ENCODE data around the gene TM7SF2. TPM values are rescaled to one million over a fixed set of nuclear protein-coding genes. Genes with fewer than 3 reads are reported as not detected.

The TM7SF2 gene
- total RNA-seq, 2 donors from 2014 or later: 134 to 199 TPM

DNA sequence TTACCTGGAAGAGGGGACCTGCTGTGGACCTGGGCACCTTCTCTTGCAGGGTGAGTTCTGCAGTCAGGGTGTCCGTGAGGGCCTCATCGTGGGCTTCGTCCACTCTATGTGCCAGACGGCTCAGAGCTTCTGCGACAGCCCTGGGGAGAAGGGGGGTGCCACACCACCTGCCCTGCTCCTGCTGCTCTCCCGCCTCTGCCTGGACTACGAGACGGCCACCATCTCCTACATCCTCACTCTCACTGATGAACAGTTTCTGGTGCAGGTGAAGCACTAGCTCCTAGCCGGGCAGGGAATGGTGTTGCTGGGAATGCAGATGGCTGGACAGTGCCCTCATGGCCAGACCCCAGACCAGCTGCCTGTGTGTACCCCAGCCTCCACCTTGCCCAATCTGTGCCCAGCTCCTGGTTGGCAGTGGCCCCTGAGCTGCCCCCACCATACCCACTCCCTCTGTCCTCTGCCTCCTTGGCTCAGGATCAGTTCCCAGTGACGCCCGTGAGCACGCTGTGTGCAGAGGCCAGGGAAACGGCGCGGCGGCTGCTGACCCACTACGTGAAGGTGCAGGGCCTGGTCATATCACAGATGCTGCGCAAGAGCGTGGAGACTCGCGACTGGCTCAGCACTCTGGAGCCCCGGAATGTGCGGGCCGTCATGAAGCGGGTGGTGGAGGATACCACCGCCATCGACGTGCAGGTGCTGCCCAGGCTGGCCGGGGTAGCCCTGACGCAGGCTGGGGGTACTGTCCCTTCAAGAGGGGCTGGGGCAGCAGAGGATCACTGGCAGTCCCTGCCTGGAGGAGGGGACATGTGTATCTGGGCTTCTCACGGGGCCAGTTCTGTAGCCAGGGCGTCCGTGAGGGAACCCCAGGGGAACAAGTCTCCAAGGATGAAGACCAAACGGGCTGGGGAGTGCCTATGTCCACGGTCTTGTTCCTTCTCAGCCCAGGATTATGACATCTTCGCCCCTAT is 2.2 kb upstream of the TM7SF2 start:
- Histone ChIP-seq H3K36me3 (peaks cover 23% of the 10 kb centered on the region), H3K27me3 (no peaks in the 10 kb centered on the region), H3K27ac (peak overlapping the region in 1 of 2 donors; percentile 82), H3K4me3 (no peak overlapping the region), H3K4me1 (peaks cover 0 to 49% of the 10 kb centered on the region in 2 donors), H3K9me3 (no peaks in the 10 kb centered on the region)
- TF ChIP-seq, protein P1, sequence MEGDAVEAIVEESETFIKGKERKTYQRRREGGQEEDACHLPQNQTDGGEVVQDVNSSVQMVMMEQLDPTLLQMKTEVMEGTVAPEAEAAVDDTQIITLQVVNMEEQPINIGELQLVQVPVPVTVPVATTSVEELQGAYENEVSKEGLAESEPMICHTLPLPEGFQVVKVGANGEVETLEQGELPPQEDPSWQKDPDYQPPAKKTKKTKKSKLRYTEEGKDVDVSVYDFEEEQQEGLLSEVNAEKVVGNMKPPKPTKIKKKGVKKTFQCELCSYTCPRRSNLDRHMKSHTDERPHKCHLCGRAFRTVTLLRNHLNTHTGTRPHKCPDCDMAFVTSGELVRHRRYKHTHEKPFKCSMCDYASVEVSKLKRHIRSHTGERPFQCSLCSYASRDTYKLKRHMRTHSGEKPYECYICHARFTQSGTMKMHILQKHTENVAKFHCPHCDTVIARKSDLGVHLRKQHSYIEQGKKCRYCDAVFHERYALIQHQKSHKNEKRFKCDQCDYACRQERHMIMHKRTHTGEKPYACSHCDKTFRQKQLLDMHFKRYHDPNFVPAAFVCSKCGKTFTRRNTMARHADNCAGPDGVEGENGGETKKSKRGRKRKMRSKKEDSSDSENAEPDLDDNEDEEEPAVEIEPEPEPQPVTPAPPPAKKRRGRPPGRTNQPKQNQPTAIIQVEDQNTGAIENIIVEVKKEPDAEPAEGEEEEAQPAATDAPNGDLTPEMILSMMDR (IDR thresholded peaks at IDR 0.05): no peak
- DNase-seq (ENCODE audit: low spot score): no peak

DNA sequence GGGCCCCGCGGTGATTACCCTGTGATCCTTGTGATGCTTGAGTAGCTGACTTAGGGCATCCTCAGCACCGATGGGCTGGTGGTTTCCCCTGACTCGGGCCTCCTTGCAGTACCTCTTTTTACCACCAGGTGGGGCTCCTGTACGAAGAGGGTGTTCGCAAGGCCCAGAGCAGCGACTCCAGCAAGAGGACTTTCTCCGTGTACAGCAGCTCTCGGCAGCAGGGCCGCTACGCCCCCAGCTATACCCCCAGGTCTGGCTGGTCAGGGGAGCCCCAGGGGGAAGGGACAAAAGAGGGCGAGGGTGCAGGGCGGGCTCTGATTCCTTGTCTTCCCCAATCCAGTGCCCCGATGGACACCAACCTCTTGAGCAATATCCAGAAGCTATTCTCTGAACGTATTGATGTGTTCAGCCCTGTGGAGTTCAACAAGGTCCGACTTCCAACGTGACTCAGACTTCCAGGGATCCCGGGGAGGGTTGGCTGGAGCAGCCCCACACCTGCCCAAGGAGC is 1.3 kb upstream of the TM7SF2 start:
- peak overlapping the region; percentile 52 to 82 for H3K27ac ChIP-seq
- peak; percentile 92 for DNase-seq (ENCODE audit: low spot score)
- no peaks in the 10 kb centered on the region for H3K9me3 ChIP-seq
- H3K27me3 ChIP-seq: no peaks in the 10 kb centered on the region
- peaks cover 23% of the 10 kb centered on the region for H3K36me3 ChIP-seq
- TF ChIP-seq, protein P1 (IDR thresholded peaks at IDR 0.05): peak; percentile 100
- no peak overlapping the region for H3K4me3 ChIP-seq
- peaks cover 0 to 41% of the 10 kb centered on the region in 2 donors for H3K4me1 ChIP-seq

GRCh38 chr11:65111159-65111743 is 421 bp upstream of the TM7SF2 start:
- Histone ChIP-seq H3K36me3 (peaks cover 26% of the 10 kb centered on the region), H3K27me3 (no peaks in the 10 kb centered on the region), H3K9me3 (no peaks in the 10 kb centered on the region), H3K27ac (peak overlapping the region; percentile 52 to 82), H3K4me1 (peaks cover 0 to 45% of the 10 kb centered on the region in 2 donors), H3K4me3 (peak overlapping the region in 1 of 2 donors; percentile 67)
- no peak for DNase-seq (ENCODE audit: low spot score)
- TF ChIP-seq, protein P1 (IDR thresholded peaks at IDR 0.05): no peak

GRCh38 chr11:65112546-65113360 is 1.1 kb downstream of the TM7SF2 start:
- Histone ChIP-seq H3K9me3 (no peaks in the 10 kb centered on the region), H3K36me3 (peaks cover 23% of the 10 kb centered on the region), H3K4me3 (peak overlapping the region; percentile 47 to 67), H3K27me3 (no peaks in the 10 kb centered on the region), H3K27ac (peak overlapping the region; percentile 81 to 82), H3K4me1 (peaks cover 0 to 55% of the 10 kb centered on the region in 2 donors)
- TF ChIP-seq, protein P1 (IDR thresholded peaks at IDR 0.05): peak; percentile 88 to 90
- DNase-seq (ENCODE audit: low spot score): no peak

- H3K9me3 ChIP-seq: no peaks in the 10 kb centered on the region
- TF ChIP-seq, protein P1 (IDR thresholded peaks at IDR 0.05): no peak
- no peak for DNase-seq (ENCODE audit: low spot score)
Measured at GRCh38 chr11:65113361-65113756, 1.7 kb downstream of the TM7SF2 start.

More at GRCh38 chr11:65113361-65113756, 1.7 kb downstream of the TM7SF2 start:
- H3K4me1 ChIP-seq: peaks cover 0 to 61% of the 10 kb centered on the region in 2 donors
- peak overlapping the region; percentile 81 to 82 for H3K27ac ChIP-seq
- no peaks in the 10 kb centered on the region for H3K27me3 ChIP-seq
- H3K36me3 ChIP-seq: peaks cover 22% of the 10 kb centered on the region
- peak overlapping the region in 1 of 2 donors; percentile 67 for H3K4me3 ChIP-seq
